Uterine smooth muscle cell (primary cell): ENCODE measurements around the gene MTX1. TPM values are rescaled to one million over a fixed set of nuclear protein-coding genes. Genes with fewer than 3 reads are reported as not detected.

Source experiments
- total RNA-seq: library from RNA; depleted of rRNA; stranded (reverse); fragments of >200 nt; gene quantifications from 2 replicates; pipeline ENCODE4 v1.2.3, GENCODE V29; 2014

Gene MTX1, protein sequence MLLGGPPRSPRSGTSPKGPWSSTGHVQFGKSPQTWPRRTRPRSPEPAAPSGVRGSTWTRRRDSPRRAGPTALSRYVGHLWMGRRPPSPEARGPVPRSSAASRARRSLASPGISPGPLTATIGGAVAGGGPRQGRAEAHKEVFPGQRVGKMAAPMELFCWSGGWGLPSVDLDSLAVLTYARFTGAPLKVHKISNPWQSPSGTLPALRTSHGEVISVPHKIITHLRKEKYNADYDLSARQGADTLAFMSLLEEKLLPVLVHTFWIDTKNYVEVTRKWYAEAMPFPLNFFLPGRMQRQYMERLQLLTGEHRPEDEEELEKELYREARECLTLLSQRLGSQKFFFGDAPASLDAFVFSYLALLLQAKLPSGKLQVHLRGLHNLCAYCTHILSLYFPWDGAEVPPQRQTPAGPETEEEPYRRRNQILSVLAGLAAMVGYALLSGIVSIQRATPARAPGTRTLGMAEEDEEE
- total RNA-seq, result 40.0 and 50.5 TPM in 2 replicates

DNA sequence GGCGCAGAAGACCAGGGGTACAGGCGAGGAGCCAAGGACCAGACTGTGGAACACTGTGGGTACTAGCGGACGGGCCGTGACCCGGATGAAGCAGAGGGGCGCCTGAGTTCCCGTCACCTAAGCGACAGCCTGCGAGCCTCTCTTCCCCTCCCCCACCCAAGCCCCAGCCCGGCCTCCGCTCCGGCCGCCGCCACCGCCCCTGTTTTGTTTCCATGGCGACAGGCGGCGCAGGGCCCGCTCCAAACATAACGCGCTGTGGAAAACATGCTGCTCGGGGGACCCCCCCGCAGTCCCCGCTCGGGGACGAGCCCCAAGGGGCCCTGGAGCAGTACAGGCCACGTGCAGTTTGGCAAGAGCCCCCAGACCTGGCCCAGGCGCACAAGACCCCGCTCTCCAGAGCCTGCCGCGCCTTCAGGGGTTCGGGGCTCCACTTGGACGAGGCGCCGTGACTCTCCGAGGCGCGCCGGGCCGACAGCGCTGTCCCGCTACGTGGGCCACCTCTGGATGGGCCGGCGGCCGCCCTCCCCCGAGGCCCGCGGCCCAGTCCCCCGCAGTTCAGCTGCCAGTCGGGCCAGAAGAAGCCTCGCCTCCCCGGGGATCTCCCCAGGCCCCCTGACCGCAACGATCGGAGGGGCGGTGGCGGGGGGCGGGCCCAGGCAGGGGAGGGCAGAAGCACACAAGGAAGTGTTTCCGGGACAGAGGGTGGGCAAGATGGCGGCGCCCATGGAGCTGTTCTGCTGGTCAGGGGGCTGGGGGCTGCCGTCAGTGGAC, at the start of gene MTX1:
TSS of gene MTX1 (plus strand) at position 155 of the 771 bp plus-strand sequence. CDS start at position 265, 110 bp downstream.

DNA sequence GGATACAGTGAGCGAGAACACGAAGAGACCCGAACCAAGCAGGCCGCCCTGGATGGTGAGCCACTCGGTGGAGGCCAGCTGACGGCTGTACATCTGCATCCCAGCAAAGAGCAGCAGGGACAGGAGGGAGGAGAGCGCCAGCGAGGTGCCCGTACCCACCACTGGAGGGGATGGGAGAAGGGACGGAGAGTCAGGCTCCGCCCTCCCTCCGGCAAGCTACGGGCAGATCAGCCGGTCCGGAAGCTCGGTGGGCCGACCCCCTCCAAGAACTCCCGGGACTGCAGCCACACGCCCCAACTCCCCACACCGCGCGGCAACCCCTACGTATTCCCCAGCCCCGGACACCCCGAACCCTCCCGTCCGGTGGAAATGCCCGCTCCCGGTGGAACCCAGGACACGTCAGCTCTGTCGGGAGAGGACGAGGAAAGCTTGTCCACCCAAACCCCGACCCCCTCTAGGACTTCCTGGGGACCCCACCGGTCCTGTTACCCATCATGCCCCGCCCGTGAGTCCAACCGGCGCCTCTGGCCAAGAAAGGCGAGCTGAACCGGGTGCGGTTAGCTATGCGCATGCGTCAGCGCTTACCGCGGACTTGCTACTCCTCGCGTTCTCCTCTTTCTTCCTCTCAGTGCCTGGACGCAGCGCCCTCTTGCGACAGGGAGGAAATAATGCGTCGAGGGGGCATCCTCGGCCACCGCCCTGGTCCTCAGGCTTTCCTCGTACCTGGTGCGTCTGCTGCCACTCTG, 35.6 kb upstream of the MTX1 start, which contains the start of gene KRTCAP2:
TSS of gene KRTCAP2 (minus strand) at position 573 of the 746 bp plus-strand sequence. CDS start at position 493, 80 bp downstream.

DNA sequence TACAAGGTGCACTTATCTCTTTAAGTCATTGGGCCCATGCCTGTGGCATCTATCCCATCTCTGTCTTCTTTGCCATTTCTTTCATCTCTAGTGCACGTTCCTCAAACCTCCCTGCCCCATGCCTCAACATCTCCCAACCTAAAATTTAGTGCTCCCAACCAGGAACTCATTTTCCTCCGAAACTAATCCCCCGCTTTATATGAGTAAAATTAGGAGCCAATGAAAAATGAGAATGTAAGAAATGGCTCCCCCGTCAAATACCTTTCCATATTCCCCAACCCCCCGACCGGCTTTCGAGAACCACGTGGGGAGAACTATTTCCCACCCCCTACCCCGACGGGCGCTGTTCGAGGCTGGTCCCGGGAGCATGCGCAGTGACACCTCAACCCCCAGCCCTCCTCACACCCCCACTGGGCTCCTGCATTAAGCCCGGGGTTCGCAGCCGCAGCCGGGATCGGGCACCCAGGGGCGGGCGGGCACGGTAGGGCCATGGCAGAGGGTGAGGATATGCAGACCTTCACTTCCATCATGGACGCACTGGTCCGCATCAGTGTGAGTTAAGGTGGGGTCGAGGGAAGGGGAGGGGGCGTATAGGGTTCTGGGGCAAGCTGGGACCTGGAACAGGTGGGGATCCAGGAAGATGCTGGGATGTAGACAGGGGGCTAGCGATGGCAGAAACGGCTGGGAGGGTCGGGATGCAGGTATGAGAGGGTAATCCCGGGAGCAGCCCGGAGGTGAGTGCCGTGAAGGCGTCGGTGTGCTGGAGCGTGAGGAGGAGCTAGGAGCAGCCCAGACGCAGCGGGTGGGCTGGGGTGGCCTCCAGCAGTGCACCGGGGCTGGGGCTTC, 34.8 kb upstream of the MTX1 start, which contains the start of gene TRIM46:
TSS of gene TRIM46 (plus strand) at position 372 of the 846 bp plus-strand sequence. CDS start at position 490, 118 bp downstream.

DNA sequence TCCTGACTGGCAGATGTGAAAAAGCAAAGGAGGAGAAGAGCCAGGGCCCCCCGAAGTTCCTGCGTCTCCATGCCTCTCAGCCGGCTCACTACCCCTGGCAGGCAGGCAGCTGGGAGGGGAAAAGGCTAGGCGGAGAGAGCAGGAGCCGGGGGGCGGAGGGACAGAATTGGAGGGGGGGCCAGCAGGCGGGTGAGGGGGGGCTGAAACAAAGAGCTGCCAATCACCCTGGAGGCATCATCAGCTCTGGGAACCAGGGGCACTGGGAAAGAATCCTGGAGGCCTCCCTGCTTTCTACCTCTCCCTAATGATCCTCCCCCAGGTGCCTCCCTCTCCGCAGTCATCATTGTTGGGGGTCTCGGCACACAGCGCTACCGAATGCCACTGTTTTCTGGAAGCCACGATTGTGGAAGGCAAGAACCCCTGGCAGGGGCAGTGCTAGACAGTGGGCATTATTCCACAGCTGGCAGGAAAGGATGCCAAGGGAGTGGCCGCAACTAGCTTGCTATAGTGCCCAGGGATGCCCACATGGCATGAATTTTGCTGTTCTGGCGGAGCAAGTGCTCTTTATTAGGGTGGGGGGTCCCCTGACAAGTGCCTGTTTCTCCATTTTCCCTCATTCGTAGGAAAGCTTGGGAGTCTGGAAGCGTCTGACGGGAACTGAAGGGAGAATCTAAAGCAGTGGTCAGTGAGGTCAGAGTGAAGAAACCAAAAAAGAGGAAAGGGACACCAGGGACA, 522 bp upstream of the MTX1 start, which contains the start of gene THBS3:
TSS of gene THBS3 (minus strand) at position 92 of the 735 bp plus-strand sequence. CDS start at position 71, 21 bp downstream.

DNA sequence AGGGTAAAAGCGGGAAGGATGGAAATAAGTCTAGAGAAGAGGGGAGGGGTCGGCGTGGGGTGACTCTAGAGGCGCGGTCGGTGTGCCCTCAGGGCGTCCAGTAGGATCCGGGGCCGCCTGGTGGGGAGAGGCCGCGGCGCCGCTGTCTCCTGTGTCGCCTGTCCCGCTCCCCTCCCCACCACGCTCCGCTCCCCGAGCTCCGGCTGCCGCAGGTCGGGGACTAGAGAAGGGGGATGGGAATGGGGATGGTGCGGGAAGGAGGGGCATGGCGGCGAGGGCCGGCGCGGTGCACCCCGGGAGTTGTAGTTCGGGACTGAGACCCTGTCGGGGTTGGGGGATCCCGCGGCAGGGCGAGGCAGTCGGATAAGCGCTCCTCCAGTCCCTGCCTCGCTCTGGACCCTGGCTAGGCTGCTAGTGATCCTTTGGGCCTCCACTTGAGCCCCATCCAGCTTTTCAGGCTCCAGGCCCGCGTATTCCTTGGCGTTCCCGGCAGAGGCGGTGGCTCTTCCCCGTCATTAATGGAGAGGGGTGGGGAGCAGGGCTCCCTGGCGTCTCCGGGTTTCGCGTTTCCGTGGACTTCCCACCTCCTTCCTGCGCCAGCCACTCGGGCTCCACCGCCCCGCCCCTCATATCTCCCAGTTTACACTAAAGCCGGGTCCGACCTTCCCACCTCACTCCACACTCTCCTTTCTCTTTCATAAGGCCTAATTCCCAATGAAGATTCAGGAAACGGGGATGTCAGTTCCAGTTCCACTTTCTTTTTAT, 46.9 kb downstream of the MTX1 start, which contains the start of gene ENTREP3:
TSS of gene ENTREP3 (minus strand) at position 241 of the 765 bp plus-strand sequence. CDS start 606 bp downstream, outside the sequence.

DNA sequence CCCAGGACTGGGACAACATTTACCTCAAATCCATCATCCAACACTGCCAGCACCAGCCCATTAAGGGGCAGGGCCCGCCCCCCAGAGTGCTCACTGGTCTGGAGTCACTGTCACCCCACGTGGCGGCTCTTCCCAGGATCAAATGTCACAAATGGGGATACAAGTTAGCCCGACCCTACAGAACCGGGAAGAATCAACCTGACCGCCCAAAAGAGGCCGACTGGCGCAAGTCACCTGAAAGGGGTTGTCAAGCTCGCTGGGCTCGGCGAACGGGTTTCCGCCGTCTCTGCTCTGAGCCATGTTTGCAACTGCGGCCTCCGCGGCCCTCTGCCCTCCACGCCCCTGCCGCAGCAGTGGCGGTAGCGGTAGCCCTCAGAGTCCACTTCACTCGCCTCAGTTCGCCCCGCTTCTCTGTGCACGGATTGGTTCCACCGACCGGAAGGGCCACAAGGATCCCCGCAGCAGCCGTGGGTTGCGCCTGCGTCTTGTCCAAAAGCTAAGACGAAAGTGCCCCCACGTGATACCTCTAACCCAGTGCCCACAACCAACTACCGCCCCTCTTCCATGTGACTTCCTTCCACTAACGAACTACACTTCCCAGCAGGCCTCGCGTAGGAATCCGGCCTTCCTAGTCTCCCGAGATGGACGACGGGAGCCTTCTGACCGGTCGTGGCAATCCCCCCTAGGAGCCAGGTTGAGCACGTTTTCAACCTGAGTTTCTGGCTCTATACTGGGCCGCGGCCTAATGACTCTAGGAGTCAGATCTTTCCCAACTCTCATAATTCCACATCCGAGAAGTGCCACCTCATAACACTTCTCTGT, 53.6 kb downstream of the MTX1 start, which contains the start of gene SCAMP3:
TSS of gene SCAMP3 (minus strand) at position 509 of the 822 bp plus-strand sequence. CDS start at position 300, 209 bp downstream.

Other genes with a start within 250 kb of the MTX1 start
- 8.6 and 9.5 TPM in 2 replicates for gene PYGO2, start 246.9 kb upstream of the MTX1 start, total RNA-seq
- gene SHC1, start 237.9 kb upstream of the MTX1 start, total RNA-seq, result 161 and 222 TPM in 2 replicates
- gene CKS1B, start 234.0 kb upstream of the MTX1 start, total RNA-seq, result 77.5 and 224 TPM in 2 replicates
- 16.2 and 19.6 TPM in 2 replicates for gene FLAD1, start 225.4 kb upstream of the MTX1 start, total RNA-seq
- gene LENEP, start 215.1 kb upstream of the MTX1 start, total RNA-seq, result 1.00 TPM in 1 of 2 replicates, not detected in the other
- 11.4 and 22.7 TPM in 2 replicates for gene ZBTB7B, start 205.9 kb upstream of the MTX1 start, total RNA-seq
- 0.11 TPM in 1 of 2 replicates, not detected in the other for gene DCST2, start 174.9 kb upstream of the MTX1 start, total RNA-seq
- gene DCST1, start 174.9 kb upstream of the MTX1 start, total RNA-seq, result not detected in 2 replicates
- gene ADAM15, start 157.4 kb upstream of the MTX1 start, total RNA-seq, result 56.7 and 69.5 TPM in 2 replicates
- 1.7 and 2.9 TPM in 2 replicates for gene EFNA4, start 145.0 kb upstream of the MTX1 start, total RNA-seq
- gene EFNA3, start 129.9 kb upstream of the MTX1 start, total RNA-seq, result 0.22 and 0.50 TPM in 2 replicates
- gene EFNA1, start 80.8 kb upstream of the MTX1 start, total RNA-seq, result 0.22 and 0.75 TPM in 2 replicates
- gene SLC50A1, start 72.8 kb upstream of the MTX1 start, total RNA-seq, result 19.7 and 37.7 TPM in 2 replicates
- 34.1 and 42.9 TPM in 2 replicates for gene DPM3, start 68.2 kb upstream of the MTX1 start, total RNA-seq
- 77.0 and 88.1 TPM in 2 replicates for gene KRTCAP2, start 35.4 kb upstream of the MTX1 start, total RNA-seq
- gene TRIM46, start 34.8 kb upstream of the MTX1 start, total RNA-seq, result 3.9 and 4.9 TPM in 2 replicates
- gene THBS3, start 798 bp upstream of the MTX1 start, total RNA-seq, result 28.8 and 46.6 TPM in 2 replicates
- gene ENTREP3, start 46.8 kb downstream of the MTX1 start, total RNA-seq, result 7.6 and 9.6 TPM in 2 replicates
- 31.7 and 43.9 TPM in 2 replicates for gene SCAMP3, start 53.7 kb downstream of the MTX1 start, total RNA-seq
- gene CLK2, start 64.8 kb downstream of the MTX1 start, total RNA-seq, result 30.5 and 32.0 TPM in 2 replicates
- 0.89 and 1.4 TPM in 2 replicates for gene HCN3, start 68.8 kb downstream of the MTX1 start, total RNA-seq
- gene PKLR, start 92.7 kb downstream of the MTX1 start, total RNA-seq, result not detected in 2 replicates
- gene FDPS, start 100.2 kb downstream of the MTX1 start, total RNA-seq, result 445 and 647 TPM in 2 replicates
- gene RUSC1, start 112.2 kb downstream of the MTX1 start, total RNA-seq, result 13.0 and 13.3 TPM in 2 replicates